HG03066 (cell line): ENCODE data around the gene TLE5.

Experiments used
- ATAC-seq: cut with Tn5 transposase; IDR thresholded peaks from one replicate; pipeline ENCODE4 v1.9.1; 2021; ENCODE audit warnings: low read depth; ENCODE audit not compliant: unreplicated experiment

The TLE5 gene

GRCh38 chr19:3003046-3003445, 59.2 kb downstream of the TLE5 start:
- no peak for ATAC-seq
